IPS-NIHi7 (cell line): ENCODE data around the gene THAP2.
"Not testable (repeated sequence)": the region's sequence is repeated elsewhere in the genome, so short reads cannot be mapped to it uniquely, and the experiment has no call there.

Experiments
- DNase-seq: peaks from one replicate; pipeline ENCODE4 v3.0.0; 2012; ENCODE audit warnings: mixed read lengths; ENCODE audit errors: extremely low spot score

Gene THAP2

DNA sequence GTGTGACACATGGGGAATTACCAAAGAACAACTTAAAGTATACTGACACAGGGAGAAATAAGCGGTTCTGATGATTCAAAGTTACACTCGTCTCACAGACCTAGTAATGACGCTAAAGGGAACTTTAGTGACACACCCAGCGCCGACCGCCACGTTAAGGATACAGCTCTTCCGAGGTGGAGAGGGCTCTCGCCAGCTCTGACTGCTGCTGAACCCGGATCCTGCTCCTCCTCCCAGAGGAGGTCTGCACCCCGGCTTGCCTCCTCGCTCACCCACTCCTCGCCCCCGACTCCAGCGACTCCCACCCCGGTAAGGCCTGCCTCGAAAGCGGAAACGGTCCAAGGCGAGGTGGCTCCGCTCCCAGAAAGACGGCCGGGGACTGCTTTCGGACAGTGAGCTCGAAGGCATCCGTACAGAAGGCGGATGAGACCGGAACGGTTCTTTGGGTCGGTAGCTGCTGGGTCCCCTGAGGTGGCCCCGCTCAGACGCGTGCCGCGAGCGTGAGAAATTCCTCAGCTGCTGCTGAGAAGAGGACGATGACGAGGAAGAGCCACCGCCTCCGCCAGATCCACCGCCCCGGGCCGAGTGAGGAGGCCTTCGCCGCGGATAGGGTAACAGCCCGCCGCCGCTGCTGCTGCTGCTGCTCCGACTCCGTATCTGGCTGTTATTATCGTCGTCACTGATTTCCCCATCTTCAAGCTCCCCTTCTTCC lies 1.1 kb upstream of the THAP2 start:
- peak; percentile 28 for DNase-seq

GRCh38 chr12:71664411-71665089 lies 449 bp downstream of the THAP2 start:
- DNase-seq, result no peak

DNA sequence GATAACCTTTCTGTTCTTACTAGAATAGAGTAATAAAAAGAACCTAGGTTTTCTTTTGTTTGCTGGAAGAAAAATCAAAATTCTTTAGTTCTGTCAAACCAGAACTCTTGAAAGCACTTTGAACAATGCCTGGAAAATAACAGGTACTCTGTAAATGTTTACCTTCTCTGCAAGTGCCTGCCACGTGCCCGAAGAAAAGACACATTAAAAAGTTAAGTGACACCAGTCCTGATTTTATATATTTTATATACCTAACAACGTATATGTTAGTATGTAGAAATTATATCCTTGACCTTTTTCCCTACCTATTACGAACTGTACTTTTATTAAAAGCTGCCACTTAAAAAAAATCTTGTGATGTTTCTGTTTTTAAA lies 976 bp downstream of the THAP2 start:
- no peak for DNase-seq

DNA sequence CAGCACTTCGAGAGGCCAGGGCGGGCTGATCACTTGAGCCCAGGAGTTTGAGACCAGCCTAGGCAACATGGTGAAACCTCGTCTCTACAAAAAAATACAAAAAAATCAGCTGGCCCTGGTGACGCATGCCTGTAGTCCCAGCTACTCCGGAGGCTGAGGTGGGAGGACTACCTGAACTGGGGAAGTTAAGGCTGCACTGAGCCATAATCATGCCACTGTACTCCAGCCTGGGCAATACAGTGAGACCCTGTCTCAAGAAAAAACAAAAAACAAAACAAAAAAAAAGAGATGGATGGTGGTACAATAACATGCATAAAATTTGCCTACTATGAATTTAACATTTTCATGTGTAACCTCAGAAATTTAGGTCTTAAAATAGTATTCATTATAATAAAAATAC lies 2.2 kb downstream of the THAP2 start:
- no peak for DNase-seq

DNA sequence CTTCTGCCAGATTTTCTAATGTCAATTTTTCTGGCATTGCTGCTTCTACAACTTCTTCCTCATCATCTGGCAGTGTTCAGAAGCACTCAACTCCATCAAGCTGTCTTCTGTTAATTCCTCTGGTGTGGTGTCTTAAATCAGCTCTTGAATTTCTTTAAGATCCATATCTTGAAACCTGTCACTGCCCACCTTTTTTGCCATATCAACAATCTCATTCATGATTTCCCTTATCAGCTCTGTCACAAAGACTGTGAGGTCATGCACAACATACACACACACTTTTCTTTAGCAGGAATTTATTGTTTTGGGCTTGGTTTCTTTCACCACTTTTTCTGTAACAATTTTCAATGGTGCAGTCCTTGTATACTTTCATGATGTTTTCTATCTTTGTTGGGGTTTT lies 7.2 kb downstream of the THAP2 start:
- no peak for DNase-seq

- no peak for DNase-seq
Measured at GRCh38 chr12:71671816-71672215, 7.7 kb downstream of the THAP2 start.

GRCh38 chr12:71682466-71682865 lies 18.4 kb downstream of the THAP2 start:
- DNase-seq, result no peak

GRCh38 chr12:71683633-71684032 lies 19.5 kb downstream of the THAP2 start:
- no peak for DNase-seq

- DNase-seq, result no peak
Measured at GRCh38 chr12:71684081-71684480, 20.0 kb downstream of the THAP2 start.

DNA sequence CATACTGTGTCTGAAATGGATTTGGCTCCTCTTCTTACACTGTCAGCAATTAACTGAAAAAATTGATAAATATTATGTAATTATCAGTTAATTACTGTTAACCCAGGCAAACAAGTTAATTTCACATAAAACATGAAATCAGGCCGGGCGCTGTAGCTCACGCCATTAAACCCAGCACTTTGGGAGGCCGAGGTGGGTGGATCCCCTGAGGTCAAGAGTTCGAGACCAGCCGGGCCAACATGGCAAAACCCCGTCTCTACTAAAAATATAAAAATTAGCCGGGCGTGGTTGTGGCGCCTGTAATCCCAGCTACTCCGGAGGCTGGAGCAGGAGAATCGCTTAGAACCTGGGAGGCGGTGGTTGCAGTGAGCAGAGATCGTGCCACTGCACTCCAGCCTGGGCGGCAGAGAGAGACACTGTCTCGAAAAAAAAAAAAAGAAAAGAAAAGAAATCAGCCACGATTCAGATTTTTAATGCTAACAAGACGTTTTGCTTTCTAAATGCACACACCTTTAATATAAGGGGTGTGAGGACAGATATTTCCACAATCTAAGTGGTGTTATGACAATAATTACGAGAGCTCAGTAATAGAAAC lies 21.3 kb downstream of the THAP2 start:
- no peak for DNase-seq

DNA sequence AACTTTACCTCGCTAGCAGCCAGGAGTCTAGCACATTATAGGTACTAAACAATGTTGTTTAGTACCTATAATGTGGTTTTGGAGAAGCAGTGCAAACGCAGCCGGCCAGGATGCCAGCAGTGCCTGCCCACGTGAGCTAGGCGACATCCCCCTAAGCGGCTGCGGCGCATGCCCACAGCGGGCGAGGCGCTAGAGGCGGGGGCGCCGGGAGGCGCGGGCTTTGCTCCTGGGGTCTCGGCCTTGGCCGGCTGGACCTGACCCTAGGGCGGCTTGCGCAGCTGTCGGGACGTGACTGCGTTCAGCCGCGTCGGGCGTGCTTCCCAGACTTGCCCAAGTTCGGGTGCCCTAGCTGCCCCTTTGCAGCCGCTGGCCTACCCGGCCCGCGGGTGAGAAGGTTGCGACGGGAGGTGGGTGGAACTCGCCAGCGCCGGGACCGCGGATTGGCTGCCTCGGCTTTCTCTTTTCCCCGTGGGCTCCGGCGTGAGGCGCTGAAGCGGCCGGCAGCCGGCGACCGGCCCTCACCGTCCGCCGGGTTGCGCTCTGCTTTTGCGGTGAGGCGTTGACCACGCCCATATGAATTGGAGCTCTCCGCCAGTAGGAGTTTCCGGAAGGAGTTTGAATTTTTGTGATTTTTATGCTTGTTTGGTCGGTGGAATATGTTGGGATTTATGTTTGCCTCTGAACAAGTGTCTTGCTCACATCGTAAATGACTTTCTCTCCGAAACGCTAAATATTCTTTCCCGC lies 22.0 kb downstream of the THAP2 start, which contains the start of gene TMEM19:
TSS of gene TMEM19 (plus strand) at position 169 of the 744 bp plus-strand sequence. CDS start 599 bp downstream, outside the sequence.
- DNase-seq, result peak; percentile 90

DNA sequence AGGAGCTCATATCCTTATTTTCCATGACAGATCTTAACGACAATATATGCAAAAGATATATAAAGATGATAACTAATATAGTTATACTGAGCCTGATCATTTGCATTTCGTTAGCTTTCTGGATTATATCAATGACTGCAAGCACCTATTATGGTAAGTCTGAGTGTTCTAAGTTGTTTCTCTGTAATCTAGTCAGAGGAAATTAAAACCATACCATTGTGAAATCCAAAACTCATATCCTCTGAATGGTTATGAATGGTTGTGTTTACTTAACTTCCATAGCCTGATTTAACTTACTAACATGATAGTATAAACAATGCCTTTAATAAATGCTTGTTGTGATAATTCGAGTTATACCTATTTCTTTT lies 22.5 kb downstream of the THAP2 start:
- DNase-seq, result no peak

GRCh38 chr12:71687172-71687571 lies 23.1 kb downstream of the THAP2 start:
- DNase-seq, result not testable (repeated sequence)

GRCh38 chr12:71688961-71689570 lies 25.0 kb downstream of the THAP2 start:
- DNase-seq, result no peak

DNA sequence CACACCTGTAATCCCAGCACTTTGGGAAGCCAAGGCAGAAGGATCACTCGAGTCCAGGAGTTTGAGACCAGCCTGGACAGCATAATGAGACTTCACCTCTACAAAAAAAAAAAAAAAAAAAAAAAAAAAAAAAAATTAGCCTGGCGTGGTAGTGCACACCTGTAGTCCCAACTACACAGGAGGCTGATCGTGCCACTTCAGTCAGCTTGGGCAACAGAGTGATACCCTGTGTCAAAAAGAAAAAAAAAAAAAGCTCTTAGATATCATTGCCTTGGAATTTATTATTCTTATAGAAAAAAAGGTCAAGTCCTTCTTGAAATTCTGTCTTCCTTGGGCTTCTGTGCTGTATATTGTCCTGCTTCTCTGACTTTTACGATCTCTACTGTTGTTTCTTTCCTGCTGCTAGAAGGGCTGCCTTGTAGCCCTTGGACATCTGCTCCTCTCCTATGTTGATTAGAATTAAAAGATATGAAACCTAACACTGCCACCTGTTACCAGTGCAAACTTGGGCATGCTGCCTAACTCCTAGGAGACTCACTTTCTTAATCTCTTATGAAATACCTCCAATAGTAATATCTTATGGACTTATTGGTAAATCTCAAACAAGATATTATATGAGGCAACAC lies 27.5 kb downstream of the THAP2 start:
- DNase-seq, result no peak

DNA sequence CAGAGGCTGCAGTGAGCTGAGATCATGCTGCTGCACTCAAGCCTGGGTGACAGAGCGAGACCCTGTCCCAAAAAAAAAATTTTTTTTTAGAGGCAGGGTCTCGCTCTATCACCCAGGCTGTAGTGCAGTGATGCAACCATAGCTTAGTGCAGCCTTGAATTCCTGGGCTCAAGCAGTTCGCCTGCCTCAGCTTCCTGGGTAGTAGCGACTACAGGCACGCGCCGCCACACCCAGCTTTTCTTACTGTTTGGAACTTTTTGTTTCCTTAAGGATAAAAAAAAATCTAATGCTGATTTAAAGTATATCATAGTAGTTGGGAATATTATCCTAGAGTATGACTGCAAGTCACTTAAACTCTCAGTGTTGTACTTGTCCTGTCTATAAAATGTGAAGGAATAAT lies 29.0 kb downstream of the THAP2 start:
- no peak for DNase-seq

DNA sequence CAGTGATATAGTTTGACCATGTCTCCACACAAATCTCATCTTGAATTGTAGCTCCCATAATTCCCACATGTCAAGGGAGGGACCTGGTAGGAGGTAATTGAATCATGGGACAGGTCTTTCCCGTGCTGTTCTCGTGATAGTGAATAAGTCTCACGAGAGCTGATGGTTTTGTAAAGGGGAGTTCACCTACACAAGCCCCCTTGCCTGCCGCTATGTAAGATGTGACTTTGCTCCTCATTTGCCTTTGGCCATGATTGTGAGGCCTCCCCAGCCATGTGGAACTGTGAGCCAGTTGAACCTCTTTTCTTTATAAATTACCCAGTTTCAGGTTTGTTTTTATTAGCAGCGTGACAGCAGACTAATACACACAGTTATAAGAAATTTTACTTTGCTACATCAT lies 29.6 kb downstream of the THAP2 start:
- not testable (repeated sequence) for DNase-seq

DNA sequence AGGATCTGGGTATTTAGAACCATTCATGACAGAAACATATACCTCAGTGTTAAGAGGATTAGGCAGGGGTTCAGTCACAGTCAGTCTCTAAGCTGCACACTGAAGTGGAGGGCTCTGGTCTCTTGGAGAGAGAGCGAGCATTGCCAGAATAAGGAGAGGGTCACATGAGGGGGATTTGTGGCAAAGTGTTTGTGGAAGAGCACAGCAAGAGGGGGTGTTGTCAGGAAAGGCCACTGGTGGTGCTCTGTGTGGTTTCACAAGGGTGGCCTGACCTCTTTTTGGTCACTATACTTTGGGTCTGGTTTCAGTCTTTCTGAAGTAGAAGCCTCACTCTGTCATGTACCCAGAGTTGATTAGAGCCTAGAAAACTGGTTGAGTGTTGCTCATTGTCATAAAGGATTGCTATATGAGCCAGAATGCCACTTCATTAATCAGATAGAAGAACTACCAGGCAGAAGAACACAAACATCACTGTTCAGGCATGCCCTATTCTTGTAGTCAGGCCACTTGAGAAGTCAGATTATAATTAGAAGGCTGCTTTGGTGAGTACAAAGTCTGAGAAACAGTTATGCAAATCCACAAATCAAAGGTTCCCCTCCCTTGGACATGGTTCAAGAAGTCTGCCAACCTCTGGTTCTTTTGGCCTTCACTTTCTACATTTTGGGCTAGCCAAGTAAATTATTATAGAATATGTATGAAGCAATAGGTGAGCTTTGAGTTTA lies 30.2 kb downstream of the THAP2 start:
- DNase-seq, result no peak

- no peak for DNase-seq
Measured at GRCh38 chr12:71695782-71696181, 31.7 kb downstream of the THAP2 start.

DNA sequence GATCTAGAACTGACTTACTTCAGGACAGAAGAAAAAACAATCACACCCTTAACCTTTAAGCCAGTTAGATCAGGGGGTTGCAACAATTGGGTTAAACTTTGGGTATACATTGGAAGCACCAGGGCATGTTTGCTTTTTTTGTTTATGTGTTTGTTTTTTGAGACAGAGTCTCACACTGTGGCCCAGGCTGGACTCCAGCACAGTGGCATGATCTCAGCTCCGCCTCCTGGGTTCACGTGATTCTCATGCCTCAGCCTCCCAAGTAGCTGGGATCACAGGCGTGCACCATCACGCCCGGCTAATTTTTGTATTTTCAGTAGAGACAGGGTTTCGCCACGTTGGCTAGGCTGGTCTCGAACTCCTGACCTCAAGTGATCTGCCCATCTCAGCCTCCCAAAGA lies 38.1 kb downstream of the THAP2 start:
- DNase-seq, result not testable (repeated sequence)

DNA sequence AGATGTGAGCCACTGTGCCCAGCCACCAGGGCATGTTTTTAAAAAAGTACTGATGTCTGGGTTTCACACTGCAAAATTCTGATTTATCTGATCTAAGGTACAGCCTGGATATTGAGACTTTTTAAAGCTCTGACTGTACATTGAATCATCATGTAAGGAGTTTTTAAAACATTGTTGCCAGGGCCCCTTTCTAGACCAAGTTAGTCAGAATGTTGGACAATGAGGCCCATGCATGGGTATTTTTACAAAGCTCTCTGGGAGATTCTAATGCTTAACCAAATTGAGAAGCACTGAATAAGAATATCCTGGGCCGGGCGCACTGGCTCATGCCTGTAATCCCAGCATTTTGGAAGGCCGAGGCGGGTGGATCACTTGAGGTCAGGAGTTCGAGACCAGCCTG lies 38.5 kb downstream of the THAP2 start:
- DNase-seq, result no peak
